GM12891 (cell line): ENCODE measurements around the gene NCOR1.

Experiments
- PAX5 ChIP-seq: IDR thresholded peaks from 2 replicates; pipeline ENCODE4 v1.6.1; 2011; ENCODE audit warnings: low read length, moderate library complexity, mild to moderate bottlenecking; ENCODE audit not compliant: insufficient read depth, severe bottlenecking
- POLR2A ChIP-seq: IDR thresholded peaks from 2 replicates; pipeline ENCODE4 v1.6.1; 2011; ENCODE audit warnings: low read depth, low read length, control low read depth
- POLR2AphosphoS5 ChIP-seq: IDR thresholded peaks from 2 replicates; pipeline ENCODE4 v1.6.1; 2011; ENCODE audit warnings: low read depth, low read length, control low read depth
- POU2F2 ChIP-seq: IDR thresholded peaks from 2 replicates; pipeline ENCODE4 v1.6.1; 2011; ENCODE audit warnings: low read depth, mild to moderate bottlenecking, control low read depth, low read length, moderate library complexity
- SPI1 ChIP-seq: IDR thresholded peaks from 2 replicates; pipeline ENCODE4 v1.6.1; 2011; ENCODE audit warnings: low read depth, low read length, control low read depth
- TAF1 ChIP-seq: IDR thresholded peaks from 2 replicates; pipeline ENCODE4 v1.6.1; 2011; ENCODE audit warnings: low read depth, low read length, control low read depth

DNA sequence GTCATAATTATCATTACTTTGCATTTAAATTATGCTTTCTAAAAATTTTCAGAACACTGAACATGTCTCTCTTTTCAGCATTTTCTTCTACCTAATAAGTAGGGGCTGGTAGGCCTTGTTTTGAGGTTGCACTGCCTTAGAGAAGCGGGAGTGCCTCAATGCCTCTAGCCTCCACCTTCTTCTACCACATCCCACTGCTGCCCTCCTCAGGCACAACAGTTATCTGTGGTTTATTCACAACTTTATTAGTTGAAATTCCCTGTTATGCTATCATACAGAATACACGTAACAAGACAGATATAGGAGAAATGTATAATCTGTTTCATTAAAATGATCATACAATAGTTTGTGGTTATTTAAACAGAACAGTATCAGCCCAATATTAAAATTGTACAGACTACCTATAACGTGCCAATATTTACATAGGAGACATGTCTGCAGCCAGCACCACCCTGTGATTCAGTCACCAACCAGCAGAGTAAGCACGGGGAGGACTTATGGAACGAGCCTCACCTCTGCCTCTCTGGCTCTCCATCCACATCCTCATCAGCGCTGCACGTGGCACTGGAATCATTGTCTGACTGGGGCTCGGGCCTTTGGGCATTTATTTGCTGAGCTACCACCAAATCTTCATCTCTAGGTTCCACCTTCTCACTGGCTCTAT lies 114.5 kb downstream of the NCOR1 start:
- TF ChIP-seq TAF1, result no peak
- no peak for TF ChIP-seq POLR2AphosphoS5
- no peak for TF ChIP-seq POU2F2
- no peak for TF ChIP-seq POLR2A
- no peak for TF ChIP-seq PAX5
- TF ChIP-seq SPI1, result no peak
